ENCODE data around the gene TAS1R3.

GRCh38 chr1:1303736-1304135 is 27.3 kb upstream of the TAS1R3 start:
- TF ChIP-seq CTCF (IDR thresholded peaks at IDR 0.05): no peak
- TF ChIP-seq POLR2A (IDR thresholded peaks at IDR 0.05): no peak
- TF ChIP-seq EP300 (IDR thresholded peaks at IDR 0.05): no peak
